Measurements from ENCODE around the gene USH2A.

USH2A gene

GRCh38 chr1:215765833-215766232, 657.4 kb downstream of the USH2A start:
- DNase-seq, result no peak

DNA sequence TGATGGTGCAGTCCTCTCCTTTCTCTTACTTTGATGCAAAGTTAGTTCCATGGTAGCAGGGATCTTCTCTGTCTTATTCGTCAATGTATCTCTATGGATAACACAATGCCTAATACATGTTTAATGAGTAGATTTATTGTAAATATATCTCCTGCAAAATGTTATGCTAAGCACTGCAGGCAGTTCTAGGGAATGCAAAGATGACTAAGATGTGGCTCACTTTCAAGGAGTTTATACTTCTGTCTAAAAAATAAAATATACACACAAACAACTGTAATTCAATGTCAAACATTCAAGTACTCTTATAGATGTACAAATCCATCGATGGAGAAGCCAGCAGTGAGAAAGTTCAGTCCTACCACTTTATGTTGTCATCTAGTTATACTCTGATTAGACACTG, 661.8 kb downstream of the USH2A start:
- no peak for DNase-seq

DNA sequence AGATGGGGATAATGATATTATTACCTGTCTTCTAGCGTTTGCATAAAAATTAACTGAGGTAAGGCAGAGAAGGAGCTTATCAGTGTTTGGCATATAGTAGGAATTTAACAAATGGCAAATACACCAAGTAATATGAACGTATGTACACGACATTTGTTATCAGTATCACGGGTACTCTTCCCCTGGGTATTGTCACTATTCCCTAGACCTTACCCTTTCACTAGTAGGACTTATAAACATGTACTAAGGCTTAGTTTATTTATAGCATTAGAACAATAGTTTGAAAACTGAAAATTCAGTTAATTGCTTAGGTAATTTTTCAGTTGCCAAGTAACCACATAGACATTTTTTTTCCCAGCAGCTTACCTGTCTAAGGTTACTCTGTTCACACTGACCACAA, 669.1 kb downstream of the USH2A start:
- no peak for DNase-seq

DNA sequence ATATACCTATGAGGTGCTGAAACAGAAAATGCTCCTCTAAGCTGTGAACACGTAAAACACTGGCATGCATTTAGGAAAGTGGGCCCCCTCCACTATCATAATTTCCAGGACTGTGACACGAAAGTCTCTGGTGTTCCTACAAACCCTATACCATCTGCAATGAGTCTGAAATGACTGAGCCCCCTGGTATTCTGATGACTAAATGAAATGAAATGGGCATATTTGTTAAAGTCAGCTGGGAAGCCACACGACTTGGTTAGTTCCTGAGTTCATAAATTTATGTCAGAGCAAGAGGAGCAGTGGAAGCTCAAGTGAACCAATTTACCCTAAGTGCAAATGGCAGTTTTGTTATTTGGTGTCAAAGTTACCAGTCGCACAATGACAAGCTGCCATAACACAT, 673.8 kb downstream of the USH2A start:
- no peak for DNase-seq

- DNase-seq, result no peak
These were observed 674.8 kb downstream of the USH2A start for GRCh38 chr1:215748431-215748830.

GRCh38 chr1:215744419-215744818, 678.8 kb downstream of the USH2A start:
- DNase-seq, result no peak

DNA sequence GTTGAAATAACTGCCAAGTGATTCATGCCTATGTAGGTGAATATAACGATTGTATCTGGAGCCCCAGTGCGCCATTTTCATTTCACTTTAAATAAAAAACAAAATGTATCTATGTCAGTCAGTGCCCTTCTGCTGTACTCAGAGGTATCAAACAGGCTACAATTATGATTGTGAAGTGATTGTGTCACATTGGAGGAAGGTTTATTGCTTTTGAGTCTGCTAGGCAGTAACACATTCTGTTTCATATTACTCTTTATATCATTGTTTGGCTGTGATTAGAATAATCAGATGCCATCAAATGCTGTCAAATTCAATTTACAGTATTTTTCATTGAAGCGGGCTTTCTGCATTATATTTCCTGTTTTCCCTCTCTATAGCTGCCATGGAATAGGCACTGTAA, 684.2 kb downstream of the USH2A start:
- DNase-seq, result no peak

DNA sequence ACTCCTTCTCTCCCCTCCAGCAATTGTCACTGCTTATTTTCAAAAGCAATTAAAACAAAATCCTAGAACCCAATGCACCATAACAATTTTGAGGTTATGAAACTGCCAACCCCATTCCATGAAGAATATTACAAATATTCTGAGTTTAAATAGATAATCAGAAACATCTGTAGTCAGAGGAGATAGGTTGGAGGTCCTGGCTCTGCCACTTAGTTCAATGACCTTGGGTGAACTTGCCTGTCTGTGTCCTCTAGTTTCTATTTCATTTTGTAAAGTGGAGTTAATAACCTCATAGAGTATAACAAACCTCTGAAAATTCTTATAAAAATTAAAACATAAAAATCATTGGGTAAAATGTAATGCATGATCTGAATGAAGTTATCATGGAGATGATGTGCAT, 691.5 kb downstream of the USH2A start:
- no peak for DNase-seq

GRCh38 chr1:215730600-215730999, 692.6 kb downstream of the USH2A start:
- no peak for DNase-seq

GRCh38 chr1:215728169-215728568, 695.1 kb downstream of the USH2A start:
- DNase-seq, result no peak

- DNase-seq, result no peak
These were observed 703.1 kb downstream of the USH2A start for GRCh38 chr1:215720126-215720525.

- no peak for DNase-seq
These were observed 703.7 kb downstream of the USH2A start for GRCh38 chr1:215719552-215719951.

DNA sequence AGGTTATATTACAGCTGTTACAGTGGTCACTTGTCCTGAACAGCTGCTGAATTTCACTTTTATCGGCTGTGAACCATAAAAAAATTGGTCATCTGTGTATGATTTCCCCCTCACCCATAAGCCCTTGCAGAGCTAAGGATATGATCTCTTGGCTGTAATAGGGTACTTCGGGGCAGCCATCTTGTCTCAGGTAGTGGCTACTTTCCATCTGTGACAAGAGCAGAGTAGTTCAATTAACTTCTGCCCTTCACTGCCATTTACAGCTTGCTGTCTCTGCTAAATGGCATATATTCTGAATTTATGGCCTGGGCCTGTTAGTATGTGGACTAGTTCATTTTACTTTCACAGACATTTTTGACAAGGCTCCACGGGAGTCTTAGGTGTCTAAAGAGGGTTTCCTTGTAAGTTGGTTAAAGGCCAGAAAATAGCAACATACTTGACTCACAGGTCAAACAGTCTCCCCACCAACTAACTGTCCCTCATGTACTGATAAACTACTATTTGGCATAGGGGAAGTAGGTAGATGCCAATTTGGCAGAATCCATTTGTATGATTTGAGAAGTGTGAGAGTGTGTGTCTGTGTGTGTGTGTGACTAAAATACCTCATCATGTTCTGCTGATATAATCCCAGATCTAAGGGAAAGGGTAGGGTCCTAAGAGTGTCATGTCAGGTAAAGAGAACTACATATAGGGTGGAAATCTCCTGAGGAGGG, 704.5 kb downstream of the USH2A start:
- DNase-seq, result no peak

DNA sequence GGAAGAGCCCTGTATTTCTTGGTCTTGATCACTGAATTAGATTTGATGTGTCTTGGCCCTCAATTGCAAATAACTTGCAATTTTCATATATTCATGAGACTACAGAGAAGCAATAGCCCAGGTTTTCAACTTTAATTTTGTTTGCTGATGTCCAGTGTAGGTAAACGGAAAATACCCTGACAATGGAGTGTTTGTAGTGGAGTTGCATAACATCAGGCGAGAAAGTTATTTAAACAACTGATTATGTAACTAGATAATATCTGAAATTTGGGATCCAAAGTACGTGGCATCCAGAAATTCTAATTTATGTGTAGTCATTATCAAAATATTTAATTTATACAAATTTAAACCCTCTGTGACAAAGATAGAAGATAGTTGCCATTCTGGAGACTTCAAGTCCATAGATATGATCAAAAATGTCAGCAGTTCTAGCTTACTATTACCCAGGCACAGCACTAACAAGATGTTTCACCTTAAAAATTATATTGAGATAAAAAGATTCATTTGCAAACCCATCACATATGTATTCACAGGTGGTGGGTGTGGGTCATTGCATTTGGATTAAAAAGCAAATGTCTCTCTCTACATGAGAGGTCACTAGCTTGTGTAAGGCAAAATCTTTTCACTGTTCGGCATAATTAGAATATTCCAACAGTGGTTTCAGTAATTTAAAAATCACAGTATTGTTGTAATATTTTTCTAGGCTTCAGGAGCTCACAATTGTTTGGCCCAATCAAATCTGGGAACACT, 705.4 kb downstream of the USH2A start:
- DNase-seq, result no peak

DNA sequence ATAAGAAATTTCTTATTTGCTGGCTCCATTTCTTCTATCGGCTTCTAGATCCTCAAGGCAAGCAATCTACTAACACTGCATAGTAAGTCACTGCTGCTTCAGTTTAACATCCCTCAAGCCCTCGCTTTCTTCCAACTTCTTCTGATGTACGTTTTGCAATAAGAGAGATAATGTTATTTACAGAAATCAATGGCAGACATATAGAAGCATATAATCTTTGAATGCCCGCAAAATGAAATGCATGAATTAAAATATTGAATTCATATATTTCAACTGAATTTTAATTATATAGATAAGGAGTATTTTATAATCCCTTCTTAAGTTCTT, 712.4 kb downstream of the USH2A start:
- no peak for DNase-seq

GRCh38 chr1:215710036-215710898, 713.0 kb downstream of the USH2A start:
- DNase-seq, result no peak

DNA sequence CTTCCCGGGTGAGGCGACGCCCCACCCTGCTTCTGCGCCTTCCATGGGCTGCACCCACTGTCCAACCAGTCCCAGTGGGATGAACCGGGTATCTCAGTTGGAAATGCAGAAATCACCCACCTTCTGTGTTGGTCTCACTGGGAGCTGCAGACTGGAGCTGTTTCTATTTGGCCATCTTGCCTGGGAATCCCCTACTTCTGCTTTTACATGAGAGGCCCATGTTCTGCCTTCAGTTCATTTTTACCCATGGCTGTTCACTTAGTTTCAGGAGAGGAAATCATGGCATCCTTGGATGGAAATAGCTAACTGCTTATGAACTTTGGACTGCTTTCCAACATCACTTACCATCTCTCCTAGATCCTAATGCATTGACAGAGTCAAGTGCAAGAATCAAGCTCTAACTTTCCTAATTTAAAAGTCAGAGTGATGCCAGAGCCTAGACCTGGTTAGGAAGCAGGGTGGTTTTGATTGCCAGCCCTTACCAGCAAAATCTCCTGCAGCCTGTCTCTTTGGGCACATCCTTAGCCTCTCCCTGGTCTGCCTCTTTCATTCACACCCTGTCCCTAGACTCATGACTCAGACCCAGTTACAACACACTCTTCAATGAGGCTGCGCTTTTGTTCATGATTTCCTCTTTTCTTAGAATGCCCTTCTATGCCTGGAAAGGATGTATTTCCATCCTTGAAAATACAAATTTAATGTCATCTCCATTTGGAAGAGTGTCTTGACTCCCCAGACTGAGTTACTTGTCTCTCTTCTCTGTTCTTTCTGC, 719.0 kb downstream of the USH2A start:
- DNase-seq, result no peak

DNA sequence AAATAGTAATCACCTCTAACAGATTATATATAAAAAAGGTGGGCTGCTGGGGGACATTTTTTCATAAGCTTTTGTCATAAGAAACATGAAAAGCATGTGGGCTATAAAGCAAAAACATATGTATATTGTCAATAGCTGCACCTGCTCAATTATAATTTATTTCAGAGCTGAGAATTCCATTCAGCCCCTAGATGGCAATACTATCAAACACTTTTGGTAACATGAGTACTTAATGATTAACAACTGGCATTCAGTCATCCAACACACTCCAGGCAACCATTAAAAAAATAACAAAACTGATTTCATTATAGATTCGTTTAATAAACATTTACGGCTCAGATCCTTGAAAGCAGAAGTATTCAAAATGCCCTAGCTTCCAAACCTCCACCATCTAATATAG, 741.0 kb downstream of the USH2A start:
- DNase-seq, result no peak

- DNase-seq, result no peak
These were observed 742.2 kb downstream of the USH2A start for GRCh38 chr1:215681041-215681440.

DNA sequence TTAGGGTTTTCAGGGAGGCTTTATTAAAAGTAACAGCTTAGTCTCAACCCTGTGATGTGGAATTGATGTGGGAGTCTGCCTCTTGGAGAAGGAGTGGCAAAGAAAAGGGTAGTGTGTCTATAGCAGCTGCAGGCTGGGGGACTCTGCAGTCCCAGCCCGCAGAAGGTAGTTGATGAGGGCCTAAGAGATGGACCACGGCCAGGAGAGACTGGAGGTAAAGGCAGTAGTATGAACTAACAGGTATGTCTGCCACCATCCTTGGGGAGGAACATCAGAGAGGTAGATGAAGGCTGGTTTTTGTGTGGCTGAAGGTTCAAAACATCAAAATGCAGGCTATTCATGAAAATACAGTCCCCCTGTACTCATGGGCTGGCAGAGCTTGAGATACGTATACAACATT, 744.0 kb downstream of the USH2A start:
- DNase-seq, result no peak

DNA sequence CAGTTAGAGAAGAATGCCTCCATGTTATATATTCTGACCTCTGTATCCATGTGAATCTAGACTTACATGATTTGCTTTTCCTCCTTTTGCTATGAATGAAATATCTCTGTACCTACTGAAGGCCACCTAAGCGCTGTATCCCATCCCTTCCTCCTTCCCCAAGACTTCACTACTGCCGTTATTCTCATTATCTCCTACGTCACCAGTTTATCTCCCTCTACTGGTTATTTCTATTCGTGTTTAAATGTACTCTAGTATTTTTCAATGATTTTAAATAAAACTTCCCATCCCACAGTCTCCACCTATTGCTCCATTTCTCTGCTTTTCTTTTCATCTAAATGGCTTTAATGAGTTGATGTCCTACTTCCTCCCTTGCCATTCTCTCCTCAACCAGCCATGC, 746.1 kb downstream of the USH2A start:
- DNase-seq, result no peak

GRCh38 chr1:215673943-215674342, 749.3 kb downstream of the USH2A start:
- no peak for DNase-seq

DNA sequence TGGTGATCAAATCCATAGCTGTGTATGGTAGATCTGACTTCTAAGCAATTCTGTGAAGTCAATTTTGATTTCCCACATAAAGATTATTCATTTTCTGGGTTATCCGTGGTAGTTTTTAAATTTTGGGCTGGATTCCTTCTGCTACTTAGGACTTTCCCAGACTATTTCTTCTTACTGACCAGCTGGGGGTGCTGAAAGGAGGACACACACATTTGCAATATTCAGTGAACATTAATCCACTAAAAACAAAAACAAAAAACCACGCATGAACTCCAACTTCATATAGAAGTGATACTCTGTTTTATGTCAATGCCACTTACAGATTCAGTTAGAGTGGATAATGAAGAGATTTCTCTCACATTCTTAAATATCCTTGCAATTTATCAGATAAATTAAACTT, 750.8 kb downstream of the USH2A start:
- DNase-seq, result no peak
